GM18526 (cell line): ENCODE measurements around the gene SH3PXD2B.

Experiments
- POLR2A ChIP-seq: IDR thresholded peaks from 3 replicates; pipeline ENCODE4 v1.6.1; 2011; ENCODE audit not compliant: insufficient read length; ENCODE audit errors: extremely low read depth

SH3PXD2B gene

DNA sequence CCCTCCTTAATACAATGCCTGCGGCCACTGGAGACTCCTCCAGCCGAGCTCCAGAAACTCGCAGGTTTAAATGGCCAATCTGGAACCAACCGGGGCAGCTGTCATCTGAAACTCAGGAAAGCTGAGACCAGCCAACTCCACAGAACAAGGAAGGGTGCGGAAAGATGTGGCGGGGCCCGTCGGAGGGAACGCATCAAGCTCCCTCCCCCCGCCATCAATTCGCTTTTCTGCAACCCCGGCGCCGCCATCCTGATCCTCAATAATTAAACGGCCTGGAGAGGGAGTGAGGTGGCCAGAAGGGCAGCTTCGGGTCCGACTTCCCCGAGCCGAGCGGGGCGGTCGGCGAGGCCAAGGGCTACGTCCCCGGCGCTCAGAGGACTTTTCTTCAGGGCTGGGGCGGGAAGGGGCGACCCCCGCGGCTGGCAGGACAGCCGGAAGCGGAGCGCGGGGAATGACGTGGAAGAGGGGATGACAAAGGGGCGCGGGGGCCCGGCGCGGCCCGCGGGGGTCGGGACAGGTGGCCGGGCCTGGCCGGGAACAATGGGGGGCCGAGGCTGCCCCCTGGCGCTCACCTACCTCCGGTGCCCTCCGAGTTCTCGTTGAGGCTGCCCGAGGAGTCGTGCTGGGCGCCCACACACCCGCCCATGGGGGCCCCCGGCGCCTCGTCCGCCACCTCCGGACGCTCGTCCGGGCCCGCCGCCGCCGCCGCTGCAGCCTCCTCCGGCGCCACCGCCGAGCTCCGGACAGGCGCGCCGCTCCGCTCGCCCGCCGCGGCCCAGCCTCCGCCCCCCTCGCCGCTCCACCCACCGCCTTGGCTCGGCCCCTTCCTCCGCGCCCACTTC is 171.1 kb downstream of the SH3PXD2B start, which contains the start of gene UBTD2:
UBTD2 (minus strand) TSS at position 745 of the 842 bp plus-strand sequence; CDS start at position 646, 99 bp downstream.
- TF ChIP-seq POLR2A, result no peak

- no peak for TF ChIP-seq POLR2A
These were observed 171.9 kb downstream of the SH3PXD2B start for GRCh38 chr5:172282272-172283019.

GRCh38 chr5:172281346-172281745 is 173.0 kb downstream of the SH3PXD2B start:
- no peak for TF ChIP-seq POLR2A

DNA sequence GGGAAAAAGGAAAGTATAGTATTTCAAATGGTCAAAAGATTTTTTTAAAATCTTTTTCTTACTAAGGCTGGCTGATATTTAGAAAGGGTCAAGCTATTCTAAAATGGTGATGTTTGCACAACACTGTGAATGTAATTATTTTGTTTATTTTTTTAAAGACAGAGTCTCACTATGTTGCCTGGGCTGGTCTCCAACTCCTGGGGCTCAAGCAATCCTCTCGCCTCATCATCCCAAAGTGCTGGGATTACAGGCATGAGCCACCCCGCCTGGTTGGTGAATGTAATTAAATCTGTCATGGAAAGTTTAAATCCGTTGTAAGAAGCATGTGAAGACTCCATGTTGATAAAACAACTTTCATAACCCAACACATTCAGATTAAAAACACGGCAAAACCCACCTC is 173.4 kb downstream of the SH3PXD2B start:
- TF ChIP-seq POLR2A, result no peak

DNA sequence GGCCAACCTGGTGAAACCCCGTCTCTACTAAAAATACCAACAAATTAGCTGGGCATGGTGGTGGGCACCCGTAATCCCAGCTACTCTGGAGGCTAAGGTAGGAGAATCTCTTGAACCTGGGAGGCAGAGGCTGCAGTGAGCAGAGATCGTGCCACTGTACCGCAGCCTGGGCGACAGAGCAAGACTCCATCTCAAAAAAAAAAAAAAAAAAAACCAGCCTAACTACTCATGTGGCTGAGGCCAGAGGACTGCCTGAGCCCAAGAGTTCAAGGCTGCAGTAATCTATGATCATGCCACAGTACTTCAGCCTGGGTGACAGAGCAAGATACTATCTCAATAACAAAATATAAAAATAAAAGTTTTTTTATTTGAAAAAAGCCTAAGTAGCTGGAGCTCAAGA is 174.0 kb downstream of the SH3PXD2B start:
- TF ChIP-seq POLR2A, result no peak

- no peak for TF ChIP-seq POLR2A
These were observed 176.0 kb downstream of the SH3PXD2B start for GRCh38 chr5:172278356-172278755.

- no peak for TF ChIP-seq POLR2A
These were observed 178.1 kb downstream of the SH3PXD2B start for GRCh38 chr5:172276214-172276613.
